Keratinocyte (primary cell): ENCODE measurements around the gene DST. TPM values are rescaled to one million over a fixed set of nuclear protein-coding genes. Genes with fewer than 3 reads are reported as not detected.

Experiments used
- DNase-seq: peaks from one replicate; pipeline ENCODE4 v3.0.0-alpha.2; 2011; ENCODE audit warnings: low read depth, missing footprints, low spot score
- FAIRE-seq: peaks from 2 replicates; lab custom pipeline; 2011; peaks lifted over from hg19 to GRCh38; lab: Jason Lieb, UNC
- H2AFZ ChIP-seq: 2 replicates; pipeline ENCODE4 v1.6.0; 2012; ENCODE audit warnings: low read length, control low read depth, inconsistent platforms; ENCODE audit not compliant: control insufficient read depth
- H3K27ac ChIP-seq: 2 replicates; pipeline ENCODE4 v1.5.1; 2011; ENCODE audit warnings: low read length; ENCODE audit not compliant: control insufficient read depth, insufficient read depth
- H3K27me3 ChIP-seq: 3 replicates; pipeline ENCODE4 v1.6.0; 2011; ENCODE audit warnings: low read length; ENCODE audit not compliant: control insufficient read depth, insufficient read depth; ENCODE audit errors: extremely low read depth
- H3K36me3 ChIP-seq, 2 experiments: 2 replicates in 1 of 2; 3 replicates in 1 of 2; pipeline ENCODE4 v1.5.1; 2011; ENCODE audit warnings: low read length in 2 of 2, mild to moderate bottlenecking in 1 of 2; ENCODE audit not compliant: control insufficient read depth in 2 of 2, insufficient read depth in 2 of 2; ENCODE audit errors: extremely low read depth in 1 of 2
- H3K4me1 ChIP-seq: 3 replicates; pipeline ENCODE4 v1.5.1; 2011; ENCODE audit warnings: low read length; ENCODE audit not compliant: control insufficient read depth, insufficient read depth; ENCODE audit errors: extremely low read depth
- H3K4me2 ChIP-seq: 3 replicates; pipeline ENCODE4 v1.6.0; 2011; ENCODE audit warnings: low read depth, low read length; ENCODE audit not compliant: control insufficient read depth, insufficient read depth; ENCODE audit errors: extremely low read depth
- H3K4me3 ChIP-seq, 3 experiments: fragments of 200-600 bp in 1 of 3; sonication (generic) in 1 of 3; 2 replicates in 2 of 3; 3 replicates in 1 of 3; pipeline ENCODE4 v1.5.1; 2011 to 2016; ENCODE audit warnings: low read length in 3 of 3, mild to moderate bottlenecking in 3 of 3, control low read depth in 2 of 3, inconsistent platforms in 1 of 3, low read depth in 1 of 3, mixed read lengths in 1 of 3, mixed run types in 1 of 3, moderate library complexity in 1 of 3; ENCODE audit not compliant: control insufficient read depth in 2 of 3, insufficient read depth in 2 of 3; ENCODE audit errors: extremely low read depth in 1 of 3
- H3K79me2 ChIP-seq: 2 replicates; pipeline ENCODE4 v1.6.0; 2012; ENCODE audit warnings: low read length; ENCODE audit not compliant: control insufficient read depth, insufficient read depth
- H3K9ac ChIP-seq: 3 replicates; pipeline ENCODE4 v1.6.0; 2011; ENCODE audit warnings: low read length; ENCODE audit not compliant: control insufficient read depth, insufficient read depth; ENCODE audit errors: extremely low read depth
- H3K9me1 ChIP-seq: 3 replicates; pipeline ENCODE4 v1.6.0; 2011; ENCODE audit warnings: low read length; ENCODE audit not compliant: control insufficient read depth, insufficient read depth; ENCODE audit errors: extremely low read depth
- H3K9me3 ChIP-seq: 2 replicates; pipeline ENCODE4 v1.5.1; 2012; ENCODE audit warnings: low read depth, low read length; ENCODE audit not compliant: control insufficient read depth
- H4K20me1 ChIP-seq: 3 replicates; pipeline ENCODE4 v1.6.0; 2011; ENCODE audit warnings: low read length; ENCODE audit not compliant: control insufficient read depth, insufficient read depth; ENCODE audit errors: extremely low read depth
- EZH2 ChIP-seq: IDR thresholded peaks from one replicate; pipeline ENCODE4 v1.6.1; 2012; ENCODE audit warnings: inconsistent platforms, mild to moderate bottlenecking, low read length, moderate library complexity
- dilution Hi-C: fragments of 300-500 bp; cut with MboI; formaldehyde crosslinking; loops from one replicate; pipeline ENCODE4 v1.7.0; 2020; ENCODE audit warnings: low sequenced_read_pairs; ENCODE audit not compliant: extremely low pct_ligation_motif_present
- polyA plus RNA-seq, 5 experiments: library from polyadenylated mRNA; depleted of rRNA in 3 of 5; stranded (reverse) in 3 of 5; stranded (forward) in 1 of 5; unstranded in 1 of 5; fragments of >200 nt; gene quantifications; 1 replicate in 1 of 5; 2 replicates in 3 of 5; 3 replicates in 1 of 5; pipeline versions ENCODE4 v1.2.1 to v1.2.3, GENCODE V29; 2011 to 2012; ENCODE audit warnings: missing spikeins in 2 of 5, low read depth in 1 of 5, low replicate concordance in 1 of 5
- TF ChIP-seq, protein P1 (sequence below), 3 experiments: IDR thresholded peaks in 1 of 3; conservative IDR thresholded peaks in 1 of 3; optimal IDR thresholded peaks in 1 of 3; 2 replicates in 2 of 3; 3 replicates in 1 of 3; pipeline versions ENCODE3 to v1.5.1; 2011; ENCODE audit warnings: low read length in 3 of 3, mild to moderate bottlenecking in 3 of 3, moderate library complexity in 2 of 3, control low read depth in 1 of 3, inconsistent platforms in 1 of 3; ENCODE audit not compliant: insufficient read depth in 2 of 3; ENCODE audit errors: extremely low read depth in 1 of 3

The DST gene
- polyA plus RNA-seq, 1 donor (not counting 4 experiments of a cell fraction or from before 2014, with no cell fraction given), result 455 TPM

DNA sequence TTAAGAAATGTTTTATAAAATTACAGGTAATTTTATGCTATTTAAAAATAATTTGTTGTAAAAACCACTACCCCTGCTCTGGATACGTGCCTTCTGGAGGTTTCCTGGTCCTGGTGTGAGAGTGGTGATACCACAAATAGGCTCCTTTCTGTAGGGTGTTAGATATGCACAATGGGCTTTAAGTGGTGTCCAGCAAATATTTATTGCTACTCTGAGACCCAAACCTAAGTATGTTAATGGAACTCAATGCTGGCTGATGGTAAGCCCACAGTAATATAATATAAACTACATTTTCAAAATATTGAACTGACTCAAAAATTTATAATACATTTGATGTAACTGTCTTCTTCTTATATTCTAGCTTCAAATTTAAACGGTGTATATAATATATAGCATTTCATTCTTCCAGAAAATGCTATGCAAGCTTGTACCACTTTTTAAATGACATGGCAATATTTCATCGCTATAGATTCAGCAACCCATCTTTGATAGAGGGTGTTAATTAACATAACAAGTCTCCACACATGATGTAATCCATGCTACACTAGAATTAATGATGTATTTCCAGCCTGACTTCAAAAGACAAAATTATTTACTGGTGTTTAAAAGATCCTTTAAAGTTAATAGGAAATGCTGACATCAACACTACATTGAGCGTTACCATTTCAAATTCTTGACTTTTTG is 161.9 kb downstream of the DST start:
- no peaks in the 10 kb centered on the region for H3K4me1 ChIP-seq
- no peak overlapping the region for H3K9ac ChIP-seq
- H3K27ac ChIP-seq, result no peak overlapping the region
- H3K79me2 ChIP-seq, result no peaks in the 10 kb centered on the region
- H4K20me1 ChIP-seq, result no peaks in the 10 kb centered on the region
- TF ChIP-seq EZH2, result no peak
- H3K9me3 ChIP-seq, result no peaks in the 10 kb centered on the region
- no peak overlapping the region for H3K4me3 ChIP-seq
- dilution Hi-C loops, result no loop called here
- DNase-seq (no peak), FAIRE-seq (no peak)
- peaks cover 5 to 6% of the 10 kb centered on the region in 2 experiments for H3K36me3 ChIP-seq
- no peak overlapping the region for H3K4me2 ChIP-seq
- peaks cover 3% of the 10 kb centered on the region for H3K9me1 ChIP-seq
- H3K27me3 ChIP-seq, result no peaks in the 10 kb centered on the region
- no peak overlapping the region for H2AFZ ChIP-seq

GRCh38 chr6:56480246-56480645 is 162.4 kb downstream of the DST start:
- Histone ChIP-seq H3K9me3 (no peaks in the 10 kb centered on the region), H3K27me3 (no peaks in the 10 kb centered on the region), H4K20me1 (no peaks in the 10 kb centered on the region), H2AFZ (no peak overlapping the region), H3K4me2 (no peak overlapping the region), H3K9ac (no peak overlapping the region), H3K36me3 (peaks cover 5 to 9% of the 10 kb centered on the region in 2 experiments), H3K9me1 (peaks cover 3% of the 10 kb centered on the region), H3K4me3 (no peak overlapping the region), H3K27ac (no peak overlapping the region), H3K79me2 (no peaks in the 10 kb centered on the region), H3K4me1 (no peaks in the 10 kb centered on the region)
- DNase-seq (no peak), FAIRE-seq (no peak)
- TF ChIP-seq, protein P1, sequence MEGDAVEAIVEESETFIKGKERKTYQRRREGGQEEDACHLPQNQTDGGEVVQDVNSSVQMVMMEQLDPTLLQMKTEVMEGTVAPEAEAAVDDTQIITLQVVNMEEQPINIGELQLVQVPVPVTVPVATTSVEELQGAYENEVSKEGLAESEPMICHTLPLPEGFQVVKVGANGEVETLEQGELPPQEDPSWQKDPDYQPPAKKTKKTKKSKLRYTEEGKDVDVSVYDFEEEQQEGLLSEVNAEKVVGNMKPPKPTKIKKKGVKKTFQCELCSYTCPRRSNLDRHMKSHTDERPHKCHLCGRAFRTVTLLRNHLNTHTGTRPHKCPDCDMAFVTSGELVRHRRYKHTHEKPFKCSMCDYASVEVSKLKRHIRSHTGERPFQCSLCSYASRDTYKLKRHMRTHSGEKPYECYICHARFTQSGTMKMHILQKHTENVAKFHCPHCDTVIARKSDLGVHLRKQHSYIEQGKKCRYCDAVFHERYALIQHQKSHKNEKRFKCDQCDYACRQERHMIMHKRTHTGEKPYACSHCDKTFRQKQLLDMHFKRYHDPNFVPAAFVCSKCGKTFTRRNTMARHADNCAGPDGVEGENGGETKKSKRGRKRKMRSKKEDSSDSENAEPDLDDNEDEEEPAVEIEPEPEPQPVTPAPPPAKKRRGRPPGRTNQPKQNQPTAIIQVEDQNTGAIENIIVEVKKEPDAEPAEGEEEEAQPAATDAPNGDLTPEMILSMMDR (optimal IDR thresholded peaks at IDR 0.05 in 1 of 3, IDR thresholded peaks at IDR 0.05 in 1 of 3, conservative IDR thresholded peaks at IDR 0.05 in 1 of 3; ENCODE audit: extremely low read depth in 1 of 3, insufficient read depth in 2 of 3, low read length in 3 of 3), result no peak
- TF ChIP-seq EZH2, result no peak
- dilution Hi-C loops, result no loop called here
